HG02884 (cell line): ENCODE data around the gene ASTL.

Experiments
- ATAC-seq: cut with Tn5 transposase; IDR thresholded peaks from one replicate; pipeline ENCODE4 v1.9.1; 2021; ENCODE audit warnings: mild to moderate bottlenecking, moderate library complexity; ENCODE audit not compliant: unreplicated experiment

The ASTL gene

GRCh38 chr2:96113367-96113677 lies 25.0 kb downstream of the ASTL start:
- no peak for ATAC-seq

GRCh38 chr2:96112501-96113366 lies 25.6 kb downstream of the ASTL start:
- no peak for ATAC-seq

GRCh38 chr2:96111823-96112500 lies 26.3 kb downstream of the ASTL start:
- ATAC-seq: no peak

- ATAC-seq: no peak
Measured at GRCh38 chr2:96111257-96111640, 27.1 kb downstream of the ASTL start.

- no peak for ATAC-seq
Measured at GRCh38 chr2:96110621-96111256, 27.6 kb downstream of the ASTL start.

- ATAC-seq: no peak
Measured at GRCh38 chr2:96109931-96110511, 28.3 kb downstream of the ASTL start.

- no peak for ATAC-seq
Measured at GRCh38 chr2:96109361-96109680, 29.0 kb downstream of the ASTL start.

- no peak for ATAC-seq
Measured at GRCh38 chr2:96108541-96109360, 29.6 kb downstream of the ASTL start.

GRCh38 chr2:96108151-96108540 lies 30.2 kb downstream of the ASTL start:
- no peak for ATAC-seq

- no peak for ATAC-seq
Measured at GRCh38 chr2:96107708-96108065, 30.6 kb downstream of the ASTL start.

GRCh38 chr2:96106991-96107707 lies 31.2 kb downstream of the ASTL start:
- ATAC-seq: no peak

- ATAC-seq: no peak
Measured at GRCh38 chr2:96105994-96106715, 32.1 kb downstream of the ASTL start.

GRCh38 chr2:96105152-96105915 lies 33.0 kb downstream of the ASTL start:
- ATAC-seq: no peak

- ATAC-seq: no peak
Measured at GRCh38 chr2:96104487-96104861, 33.8 kb downstream of the ASTL start.

- no peak for ATAC-seq
Measured at GRCh38 chr2:96103761-96104486, 34.4 kb downstream of the ASTL start.

GRCh38 chr2:96103187-96103601 lies 35.1 kb downstream of the ASTL start:
- ATAC-seq: no peak

GRCh38 chr2:96102596-96103186 lies 35.6 kb downstream of the ASTL start:
- no peak for ATAC-seq

GRCh38 chr2:96100893-96101304 lies 37.4 kb downstream of the ASTL start:
- ATAC-seq: no peak
